GM18502 (cell line): ENCODE data around the gene ST3GAL3.

ENCODE experiments used
- ATAC-seq: cut with Tn5 transposase; IDR thresholded peaks from one replicate; pipeline ENCODE4 v1.9.1; 2021; ENCODE audit warnings: mild to moderate bottlenecking; ENCODE audit not compliant: unreplicated experiment, poor library complexity

ST3GAL3 gene

DNA sequence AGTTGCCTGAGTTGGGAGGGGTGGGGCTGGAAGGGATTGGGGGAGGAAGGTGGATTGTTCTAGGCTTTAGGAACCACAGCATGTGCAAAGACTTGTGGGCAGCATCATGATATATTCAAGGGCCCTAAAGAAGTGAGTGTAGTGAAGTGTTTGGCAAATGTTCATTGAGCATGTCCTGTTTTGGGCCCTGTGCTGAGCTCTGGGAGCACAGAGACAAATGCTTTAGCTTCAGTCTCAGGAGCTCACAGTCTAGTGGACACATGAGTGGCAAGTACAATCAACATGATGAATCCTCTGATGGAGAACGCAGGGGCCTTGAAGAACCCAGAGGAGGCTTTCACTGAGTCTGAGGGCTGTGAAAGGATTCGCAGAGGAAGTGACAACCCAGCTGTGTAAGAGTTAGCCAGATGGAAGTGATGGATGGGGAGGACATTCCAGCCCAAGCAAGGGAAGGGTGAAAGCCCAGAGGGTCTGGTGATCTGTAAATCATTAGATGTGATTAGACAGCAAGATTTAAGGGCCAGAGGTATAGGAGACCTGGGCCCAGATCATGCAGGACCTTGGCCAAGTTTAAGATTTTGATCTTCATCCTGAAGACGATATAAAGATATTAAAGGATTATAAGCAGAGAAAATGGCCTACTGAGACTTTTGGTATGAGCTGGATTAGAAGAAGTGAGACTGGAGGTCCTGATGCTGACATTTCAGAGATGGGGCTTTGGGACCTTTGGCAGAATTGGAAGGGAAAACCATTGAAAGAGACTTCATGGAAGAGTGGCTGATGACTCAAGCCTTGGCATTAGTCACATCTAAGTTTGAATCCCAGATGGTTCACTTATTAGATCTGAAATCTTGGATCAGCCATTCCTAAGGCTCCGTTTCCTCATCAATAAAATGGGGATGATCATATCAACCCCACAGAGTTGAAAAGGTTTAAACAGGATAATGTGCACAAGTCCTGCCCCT lies 244.0 kb downstream of the ST3GAL3 start:
- no peak for ATAC-seq

DNA sequence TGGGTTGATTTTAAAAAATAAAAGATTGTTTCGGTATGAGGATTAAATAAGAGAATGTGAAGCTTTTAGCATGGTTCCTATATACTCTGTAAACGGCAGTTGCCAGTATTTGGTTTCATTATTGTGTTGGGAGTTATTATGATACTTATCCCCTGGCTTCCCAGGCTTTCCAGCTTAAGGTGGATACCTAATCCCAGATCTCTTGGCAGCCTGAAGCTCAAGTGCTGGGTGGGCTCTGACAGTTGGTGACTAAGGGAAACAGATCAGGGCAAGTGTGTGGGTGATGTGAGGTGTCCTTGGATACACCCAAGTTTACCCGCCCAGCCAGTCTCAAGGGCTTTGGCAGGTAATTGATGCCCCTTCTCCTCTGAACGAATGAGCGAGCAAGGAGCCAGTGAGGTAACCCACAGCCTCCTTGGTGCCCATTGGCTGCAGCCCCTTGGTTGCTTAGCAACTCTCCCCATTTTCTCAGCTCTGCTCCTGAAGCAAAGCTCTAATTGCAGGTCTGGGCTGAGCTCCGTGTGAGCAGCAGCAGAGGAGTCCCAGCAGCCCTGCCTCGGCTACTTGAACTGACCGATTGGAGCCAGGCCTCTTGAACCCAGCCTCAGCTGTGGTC lies 245.5 kb downstream of the ST3GAL3 start:
- no peak for ATAC-seq

- no peak for ATAC-seq
Observed at GRCh38 chr1:43953361-43953760, 246.0 kb downstream of the ST3GAL3 start.

- ATAC-seq = no peak
Observed at GRCh38 chr1:43954036-43954435, 246.7 kb downstream of the ST3GAL3 start.

DNA sequence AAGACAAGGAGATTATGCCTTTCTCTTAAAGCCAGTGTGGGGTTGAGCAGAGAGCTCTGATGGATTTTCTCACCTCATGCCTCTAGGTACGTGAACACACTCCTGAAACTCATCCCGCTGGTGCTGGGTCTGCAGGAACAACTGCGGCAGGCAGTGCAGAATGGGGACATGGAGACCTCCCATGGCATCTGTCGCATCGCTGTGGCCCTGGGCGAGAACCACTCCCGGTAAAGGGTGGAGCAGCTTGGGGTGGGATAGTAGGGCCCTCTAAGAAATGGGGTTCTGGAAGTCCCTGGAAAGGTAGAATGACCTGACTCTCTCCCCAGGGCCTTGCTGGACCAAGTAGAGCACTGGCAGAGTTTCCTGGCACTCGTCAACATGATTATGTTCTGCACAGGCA lies 248.9 kb downstream of the ST3GAL3 start:
- no peak for ATAC-seq

GRCh38 chr1:43957407-43958040 lies 250.2 kb downstream of the ST3GAL3 start:
- ATAC-seq = no peak

DNA sequence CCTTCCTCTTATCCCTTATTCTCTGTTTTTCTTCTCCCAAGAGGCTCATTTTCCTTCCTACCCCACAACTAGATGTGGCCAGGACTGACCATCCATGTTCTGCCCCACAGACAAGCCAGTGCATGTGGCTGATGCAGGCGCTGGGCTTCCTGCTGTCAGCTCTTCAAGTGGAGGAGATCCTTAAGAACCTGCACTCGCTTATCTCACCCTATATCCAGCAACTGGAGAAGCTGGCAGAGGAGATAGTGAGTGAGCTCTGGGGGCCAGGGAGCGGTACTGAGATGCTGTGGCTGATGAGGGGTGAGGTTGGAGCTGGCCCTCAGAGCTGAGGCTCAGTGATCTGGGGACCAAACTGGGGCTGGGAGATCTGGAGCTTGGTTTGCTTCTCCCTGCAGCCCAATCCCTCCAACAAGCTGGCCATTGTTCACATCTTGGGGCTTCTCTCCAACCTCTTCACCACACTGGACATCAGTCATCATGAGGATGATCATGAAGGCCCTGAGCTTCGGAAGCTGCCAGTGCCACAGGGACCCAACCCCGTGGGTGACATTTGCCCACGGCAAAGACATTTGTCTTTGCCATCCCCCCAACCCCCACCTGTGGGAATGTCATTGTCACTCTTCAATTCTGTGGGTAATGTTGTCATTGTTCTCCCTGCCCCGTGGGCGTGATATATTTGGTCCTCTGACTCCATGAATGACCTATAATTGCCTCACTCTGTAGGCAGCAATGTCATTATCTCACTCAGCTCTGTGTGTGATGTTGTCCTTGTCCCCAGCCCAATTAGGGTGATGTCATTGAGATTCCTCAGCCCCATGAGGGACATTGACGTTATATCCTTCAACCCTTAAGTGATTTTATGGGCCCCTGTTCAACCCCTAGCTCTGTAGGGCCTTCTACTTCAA lies 251.3 kb downstream of the ST3GAL3 start:
- no peak for ATAC-seq

- no peak for ATAC-seq
Observed at GRCh38 chr1:43960798-43961197, 253.5 kb downstream of the ST3GAL3 start.

- no peak for ATAC-seq
Observed at GRCh38 chr1:43961692-43962091, 254.4 kb downstream of the ST3GAL3 start.

DNA sequence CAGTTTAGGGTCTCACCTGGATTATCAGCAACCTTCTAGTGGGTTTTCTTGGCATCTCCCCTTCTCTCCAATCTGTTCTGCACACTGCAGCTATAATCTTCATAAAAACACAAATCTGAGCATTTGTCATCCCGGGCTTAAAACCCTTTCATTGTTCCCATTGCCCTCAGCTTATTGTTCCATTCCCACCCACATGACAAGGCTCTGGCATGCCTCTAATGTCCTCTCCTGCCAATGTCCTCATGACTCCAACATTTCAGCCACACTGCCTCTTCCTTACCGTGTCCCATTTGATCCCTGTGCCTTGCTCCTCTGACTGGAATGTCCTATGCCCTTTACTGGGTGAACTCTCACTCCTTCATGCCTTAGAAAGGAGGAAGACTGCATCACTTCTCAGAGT lies 255.0 kb downstream of the ST3GAL3 start:
- no peak for ATAC-seq

DNA sequence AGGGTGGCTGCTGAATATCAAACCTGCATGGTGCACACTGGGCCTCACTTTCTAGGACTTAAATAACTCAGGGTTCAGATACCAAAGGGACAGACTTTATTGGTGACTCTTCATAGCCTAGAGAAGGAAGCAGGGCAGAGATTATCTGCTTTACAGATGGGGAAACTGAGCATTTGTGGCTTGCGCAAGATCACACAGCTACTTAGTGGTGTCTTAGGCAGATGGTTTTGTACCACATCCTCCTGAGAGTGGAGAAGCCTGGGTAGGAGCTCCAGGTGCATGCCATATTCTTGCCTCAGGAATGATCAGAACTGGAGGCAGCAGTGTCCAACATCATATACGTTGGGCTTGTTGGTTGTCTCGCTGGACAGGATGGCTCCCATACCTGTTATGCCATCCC lies 255.7 kb downstream of the ST3GAL3 start:
- ATAC-seq = no peak

DNA sequence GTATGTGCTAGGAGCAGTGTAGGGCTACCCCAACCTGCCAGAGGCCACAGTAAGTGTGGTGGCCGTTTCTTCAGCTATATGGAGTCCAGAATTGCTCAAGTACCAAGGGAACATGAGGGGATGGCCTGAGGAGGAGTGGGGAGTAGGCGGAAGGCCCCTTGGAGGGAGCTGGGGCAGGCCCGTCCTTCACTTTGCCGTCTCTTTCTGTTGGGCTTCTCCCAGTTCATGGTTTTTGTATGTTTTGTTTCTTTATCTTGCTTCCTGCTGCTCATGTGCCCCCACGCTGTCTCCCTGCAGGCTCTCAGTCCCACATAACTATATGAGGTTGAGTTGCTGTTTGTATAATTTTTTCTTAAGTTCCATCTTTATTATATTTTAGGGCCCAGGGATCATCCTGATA lies 256.6 kb downstream of the ST3GAL3 start:
- no peak for ATAC-seq

DNA sequence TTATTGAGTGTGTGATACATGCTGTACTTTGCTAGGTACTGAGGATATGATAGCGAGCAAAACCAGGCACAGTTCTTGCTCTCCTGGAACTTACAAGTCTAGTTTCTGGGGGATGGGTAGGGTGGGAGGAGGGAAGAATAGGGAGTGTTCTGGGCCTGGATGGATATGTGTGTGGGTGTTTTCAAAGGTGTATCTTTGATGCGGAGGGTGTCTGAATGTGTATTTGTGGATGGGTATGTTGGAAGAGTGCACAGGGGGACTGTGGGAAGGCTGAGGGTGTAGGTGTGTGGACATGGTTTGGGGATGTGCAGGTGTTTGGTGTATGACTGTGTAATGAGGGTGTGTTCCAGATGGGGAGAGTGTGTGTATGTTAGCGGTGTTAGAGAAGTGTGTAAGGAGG lies 258.0 kb downstream of the ST3GAL3 start:
- no peak for ATAC-seq

DNA sequence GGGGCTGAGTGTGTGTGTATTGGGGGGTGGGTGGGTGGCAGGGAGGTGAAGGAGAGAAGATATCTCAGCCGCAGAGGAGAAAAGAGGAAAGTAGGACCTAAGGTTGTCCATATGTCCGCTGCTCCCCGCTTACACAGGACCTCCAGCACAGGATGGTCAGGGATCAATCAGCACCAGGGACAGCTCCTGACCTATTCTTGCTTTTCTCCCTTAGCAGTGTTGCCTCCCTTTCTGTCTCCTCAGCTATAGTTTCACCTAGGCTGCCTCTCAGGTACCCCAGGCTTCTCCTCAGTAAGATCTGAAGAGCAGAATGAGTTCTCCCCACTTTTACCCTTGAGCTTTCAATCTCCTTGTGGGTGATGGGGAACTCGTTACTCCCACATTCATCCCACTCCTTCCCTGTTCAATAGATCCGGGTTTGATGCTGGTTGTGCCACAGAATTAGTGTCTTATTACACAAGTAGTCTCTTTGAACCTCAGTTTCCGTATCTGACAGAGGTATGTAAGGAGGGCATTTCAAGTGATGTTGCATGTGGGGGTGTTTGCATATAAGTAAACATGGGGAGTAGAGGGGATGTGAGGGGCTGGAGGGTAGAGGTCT lies 261.1 kb downstream of the ST3GAL3 start:
- no peak for ATAC-seq

- no peak for ATAC-seq
Observed at GRCh38 chr1:43969416-43969745, 262.0 kb downstream of the ST3GAL3 start.

GRCh38 chr1:43969746-43970466 lies 262.6 kb downstream of the ST3GAL3 start, which contains the start of gene DPH2:
Gene DPH2, plus strand, starts transcription at chr1:43970010. Its CDS starts 166 bp downstream, at chr1:43970176.
- peak; percentile 87 for ATAC-seq

GRCh38 chr1:43970502-43970901 lies 263.2 kb downstream of the ST3GAL3 start:
- ATAC-seq = no peak

DNA sequence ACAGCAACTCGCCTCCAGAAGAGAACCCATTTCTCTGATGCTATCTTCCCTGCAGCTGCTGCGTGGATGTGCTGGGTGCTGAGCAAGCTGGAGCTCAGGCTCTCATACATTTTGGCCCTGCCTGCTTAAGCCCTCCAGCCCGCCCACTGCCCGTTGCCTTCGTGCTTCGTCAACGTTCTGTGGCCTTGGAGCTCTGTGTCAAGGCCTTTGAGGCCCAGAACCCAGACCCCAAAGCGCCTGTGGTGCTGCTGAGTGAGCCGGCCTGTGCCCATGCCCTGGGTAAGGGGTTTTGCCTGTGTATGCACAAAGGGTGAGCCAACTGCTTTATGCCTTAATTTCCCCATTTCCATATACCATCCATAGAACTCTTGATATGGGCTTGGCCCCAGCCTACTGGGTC lies 263.6 kb downstream of the ST3GAL3 start:
- no peak for ATAC-seq

DNA sequence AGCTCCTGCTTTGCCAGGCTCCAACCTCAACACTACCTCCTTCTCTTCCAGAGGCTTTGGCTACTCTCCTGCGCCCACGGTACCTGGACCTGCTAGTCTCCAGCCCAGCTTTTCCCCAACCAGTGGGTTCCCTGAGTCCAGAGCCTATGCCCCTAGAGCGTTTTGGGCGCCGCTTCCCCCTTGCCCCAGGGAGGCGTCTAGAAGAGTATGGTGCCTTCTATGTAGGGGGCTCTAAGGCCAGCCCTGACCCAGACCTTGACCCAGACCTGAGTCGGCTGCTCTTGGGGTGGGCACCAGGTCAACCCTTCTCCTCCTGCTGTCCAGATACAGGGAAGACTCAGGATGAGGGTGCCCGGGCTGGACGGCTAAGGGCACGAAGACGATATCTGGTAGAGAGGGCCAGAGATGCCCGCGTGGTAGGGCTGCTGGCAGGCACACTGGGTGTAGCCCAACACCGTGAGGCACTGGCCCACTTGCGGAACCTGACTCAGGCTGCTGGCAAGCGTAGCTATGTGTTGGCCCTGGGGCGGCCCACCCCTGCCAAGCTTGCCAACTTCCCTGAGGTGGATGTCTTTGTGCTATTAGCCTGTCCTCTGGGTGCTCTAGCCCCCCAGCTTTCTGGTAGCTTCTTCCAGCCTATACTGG lies 264.1 kb downstream of the ST3GAL3 start:
- ATAC-seq = no peak
